ENCODE results near the gene LRRC74B. TPM values are rescaled to one million over a fixed set of nuclear protein-coding genes. Genes with fewer than 3 reads are reported as not detected.

The LRRC74B gene
- total and polyA plus RNA-seq, 2 experiments from 2014 or later: not detected

DNA sequence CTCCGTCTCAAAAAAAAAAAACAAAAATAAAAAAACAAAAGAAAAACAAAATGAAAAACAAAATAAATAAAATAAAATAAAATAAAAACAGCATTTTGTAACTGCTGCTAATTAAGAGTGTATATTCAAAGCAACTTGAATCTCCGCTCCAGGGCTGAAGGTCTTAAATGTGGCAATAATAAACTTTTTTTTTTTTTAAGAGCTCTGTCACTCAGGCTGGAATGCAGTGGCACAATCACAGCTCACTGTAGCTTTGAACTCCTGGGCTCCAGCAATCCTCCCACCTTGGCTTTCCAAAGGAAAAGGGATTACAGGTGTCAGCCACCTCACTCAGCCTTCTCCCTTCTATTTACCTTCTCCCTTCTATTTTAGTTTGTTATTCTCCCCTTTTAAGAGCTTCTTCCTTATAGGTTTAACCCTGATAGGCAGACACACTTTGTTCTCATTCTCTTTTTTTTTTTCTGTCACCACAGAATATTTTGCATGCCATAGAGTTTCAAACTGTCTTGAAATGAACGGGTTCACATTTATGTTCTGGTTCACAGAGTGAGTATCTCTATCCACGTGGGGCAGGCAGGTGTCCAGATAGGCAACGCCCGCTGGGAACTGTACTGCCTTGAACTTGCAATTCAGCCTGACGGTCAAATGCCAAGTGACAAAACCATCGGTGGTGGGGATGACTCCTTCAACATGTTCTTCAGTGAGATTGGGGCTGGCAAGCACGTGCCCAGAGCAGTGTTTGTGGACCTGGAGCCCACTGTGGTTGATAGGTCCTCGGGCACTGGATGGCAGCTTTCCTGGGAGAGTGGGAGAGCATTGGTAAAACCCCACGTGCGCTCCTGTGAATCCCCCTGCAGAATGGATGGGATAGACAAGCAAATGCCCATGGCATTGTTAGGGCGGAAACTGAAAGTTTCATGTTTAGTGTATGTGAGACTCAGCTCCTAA lies 19.4 kb downstream of the LRRC74B start:
- TF ChIP-seq EZH2phosphoT487 (IDR thresholded peaks at IDR 0.05; ENCODE audit: insufficient read depth, low read depth): no peak
- no peak for TF ChIP-seq EZH2 (IDR thresholded peaks at IDR 0.05; ENCODE audit: insufficient read depth, poor library complexity, severe bottlenecking)
- H2AFZ ChIP-seq: no peak overlapping the region
- no peaks in the 10 kb centered on the region for H3K36me3 ChIP-seq (ENCODE audit: low read depth)
- no peaks in the 10 kb centered on the region; the same call in 1 of the 2 replicates for H3K27me3 ChIP-seq (replicated peaks; ENCODE audit: insufficient read depth)
- H4K20me1 ChIP-seq (ENCODE audit: insufficient read depth): no peaks in the 10 kb centered on the region
- no peak overlapping the region for H3K9ac ChIP-seq
- H3K27ac ChIP-seq: no peak overlapping the region
- no peak overlapping the region for H3K4me3 ChIP-seq
- H3K9me2 ChIP-seq (ENCODE audit: insufficient read depth): no peaks in the 10 kb centered on the region
- no peaks in the 10 kb centered on the region for H3K79me2 ChIP-seq (ENCODE audit: insufficient read depth)
- in situ Hi-C loops (cut with MboI): no loop called here
- no peaks in the 10 kb centered on the region for H3F3A ChIP-seq (ENCODE audit: insufficient read depth)
- WGBS, 2 experiments (ENCODE audit: low coverage in 1 of 2, low lambda C conversion rate in 2 of 2, missing lambda C conversion rate in 2 of 2): 53 to 57% methylated on average over 13 of the region's 13 CpGs
- no peak overlapping the region for H3K4me2 ChIP-seq (ENCODE audit: unreplicated experiment)
- H3K9me3 ChIP-seq (ENCODE audit: low read depth): no peaks in the 10 kb centered on the region
- H3K4me1 ChIP-seq (ENCODE audit: insufficient read depth): no peaks in the 10 kb centered on the region
- DNase-seq: no peak

DNA sequence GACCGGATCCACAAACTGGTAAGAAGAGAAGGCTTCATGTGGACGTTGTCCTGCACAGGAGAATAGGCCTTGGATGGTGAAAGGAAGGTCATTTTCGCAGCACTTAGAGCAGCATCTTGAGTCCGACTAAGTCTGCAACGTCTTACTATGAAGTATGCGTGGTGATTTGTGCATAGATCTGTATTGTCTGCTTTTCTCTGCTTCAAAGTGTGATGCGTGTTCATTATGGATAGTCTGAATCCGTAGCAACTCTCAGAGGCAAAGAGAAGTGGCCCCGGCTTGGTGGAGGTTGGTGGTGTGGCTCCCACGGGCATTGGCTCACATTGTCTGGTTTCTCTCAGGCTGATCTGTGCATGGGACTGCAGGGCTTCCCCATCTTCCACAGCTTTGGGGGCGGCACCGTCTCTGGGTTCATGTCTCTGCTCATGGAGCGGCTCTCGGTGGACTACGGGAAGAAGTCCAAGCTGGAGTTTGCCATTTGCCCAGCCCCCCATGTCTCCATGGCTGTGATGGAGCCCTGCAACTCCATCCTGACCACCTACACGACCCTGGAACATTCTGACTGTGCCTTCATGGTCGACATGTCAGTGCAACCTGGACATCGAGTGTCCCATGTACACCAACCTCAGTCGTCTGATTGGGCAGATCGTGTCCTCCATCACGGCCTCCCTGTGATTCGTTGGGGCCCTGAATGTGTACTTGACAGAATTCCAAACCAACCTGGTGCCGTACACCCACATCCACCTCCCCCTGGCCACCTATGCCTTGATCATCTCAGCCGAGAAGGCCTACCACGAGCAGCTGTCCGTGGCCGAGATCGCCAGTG lies 21.5 kb downstream of the LRRC74B start:
- Histone ChIP-seq H3K9me2 (ENCODE audit: insufficient read depth) (no peaks in the 10 kb centered on the region), H2AFZ (no peak overlapping the region), H3K4me2 (ENCODE audit: unreplicated experiment) (no peak overlapping the region), H3F3A (ENCODE audit: insufficient read depth) (no peaks in the 10 kb centered on the region), H3K4me3 (no peak overlapping the region), H3K36me3 (ENCODE audit: low read depth) (no peaks in the 10 kb centered on the region), H3K27ac (no peak overlapping the region), H3K27me3 (replicated peaks; ENCODE audit: insufficient read depth) (no peaks in the 10 kb centered on the region; the same call in 1 of the 2 replicates), H3K4me1 (ENCODE audit: insufficient read depth) (no peaks in the 10 kb centered on the region), H3K9ac (no peak overlapping the region), H3K79me2 (ENCODE audit: insufficient read depth) (no peaks in the 10 kb centered on the region), H3K9me3 (ENCODE audit: low read depth) (no peaks in the 10 kb centered on the region), H4K20me1 (ENCODE audit: insufficient read depth) (no peaks in the 10 kb centered on the region)
- DNase-seq: no peak
- WGBS, 2 experiments (ENCODE audit: low coverage in 1 of 2, low lambda C conversion rate in 2 of 2, missing lambda C conversion rate in 2 of 2): 79 to 80% methylated on average over 27 to 28 of the region's 28 CpGs
- in situ Hi-C loops (cut with MboI): no loop called here
- TF ChIP-seq EZH2phosphoT487 (IDR thresholded peaks at IDR 0.05; ENCODE audit: insufficient read depth, low read depth) (no peak), EZH2 (IDR thresholded peaks at IDR 0.05; ENCODE audit: insufficient read depth, poor library complexity, severe bottlenecking) (no peak)

DNA sequence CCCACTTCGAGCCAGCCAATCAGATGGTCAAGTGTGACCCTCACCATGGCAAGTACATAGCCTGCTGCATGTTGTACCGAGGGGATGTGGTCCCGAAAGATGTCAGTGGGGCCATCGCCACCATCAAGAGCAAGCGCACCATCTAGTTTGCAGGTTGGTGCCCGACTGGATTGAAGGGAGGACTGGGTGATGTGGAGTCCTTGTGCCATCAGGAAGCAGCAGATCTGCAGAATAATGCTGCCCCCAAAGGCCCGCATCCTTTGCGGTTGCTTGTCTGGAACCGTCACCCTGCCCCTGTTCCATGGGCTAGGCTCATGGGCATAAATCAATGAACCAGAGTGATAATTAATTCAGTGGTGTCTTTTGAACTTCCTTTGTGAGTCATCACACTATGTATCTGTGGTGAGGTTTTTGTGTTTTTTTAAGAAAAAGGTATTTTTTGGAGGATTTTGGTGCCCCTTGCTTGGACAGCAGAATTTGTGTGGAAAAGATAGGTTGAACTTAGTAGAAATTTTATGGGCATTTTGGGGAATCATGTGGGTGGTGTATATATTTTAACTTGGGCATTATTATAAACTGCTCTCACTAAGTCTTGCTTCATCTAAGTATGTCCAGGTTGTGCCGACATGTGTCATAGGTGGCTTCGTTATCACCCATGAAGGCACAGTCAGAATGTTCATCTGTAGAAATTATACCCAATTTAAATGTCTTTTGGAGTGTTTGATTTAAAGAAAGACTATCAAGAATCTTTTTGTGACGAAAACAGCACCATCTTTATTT lies 22.3 kb downstream of the LRRC74B start:
- Histone ChIP-seq H3K4me1 (ENCODE audit: insufficient read depth) (no peaks in the 10 kb centered on the region), H3F3A (ENCODE audit: insufficient read depth) (no peaks in the 10 kb centered on the region), H3K9me3 (ENCODE audit: low read depth) (no peaks in the 10 kb centered on the region), H2AFZ (no peak overlapping the region), H3K4me3 (no peak overlapping the region), H3K36me3 (ENCODE audit: low read depth) (no peaks in the 10 kb centered on the region), H3K9ac (no peak overlapping the region), H3K27ac (no peak overlapping the region), H3K79me2 (ENCODE audit: insufficient read depth) (no peaks in the 10 kb centered on the region), H3K9me2 (ENCODE audit: insufficient read depth) (no peaks in the 10 kb centered on the region), H3K4me2 (ENCODE audit: unreplicated experiment) (no peak overlapping the region), H4K20me1 (ENCODE audit: insufficient read depth) (no peaks in the 10 kb centered on the region), H3K27me3 (replicated peaks; ENCODE audit: insufficient read depth) (no peaks in the 10 kb centered on the region; the same call in 1 of the 2 replicates)
- no peak for DNase-seq
- no peak for TF ChIP-seq EZH2phosphoT487 (IDR thresholded peaks at IDR 0.05; ENCODE audit: insufficient read depth, low read depth)
- no peak for TF ChIP-seq EZH2 (IDR thresholded peaks at IDR 0.05; ENCODE audit: insufficient read depth, poor library complexity, severe bottlenecking)
- in situ Hi-C loops (cut with MboI): no loop called here
- WGBS, 2 experiments (ENCODE audit: low coverage in 1 of 2, low lambda C conversion rate in 2 of 2, missing lambda C conversion rate in 2 of 2): 75 to 85% methylated on average over 12 of the region's 12 CpGs
